Activated CD4-positive, alpha-beta memory T cell treated with anti-CD3 and anti-CD28 coated beads, Interleukin-2, amount 10 ng/mL, durations not matched to agents 7 days and 5 days (primary cell): ENCODE data around the gene SASH1. TPM values are rescaled to one million over a fixed set of nuclear protein-coding genes. Genes with fewer than 3 reads are reported as not detected.

Experiments used
- CTCF ChIA-PET: fragments of 350-600 bp; sonication (Branson Sonifier 250); formaldehyde crosslinking; loops from one replicate; lab custom pipeline; 2021; ENCODE audit warnings: antibody characterized with exemption, inconsistent platforms; lab: Charles Lee
- POLR2A ChIA-PET: fragments of 350-600 bp; sonication (Branson Sonifier 250); formaldehyde crosslinking; loops from one replicate; lab custom pipeline; 2021; ENCODE audit warnings: antibody characterized with exemption; lab: Charles Lee
- DNase-seq: peaks from one replicate; pipeline ENCODE4 v3.0.0-alpha.2; 2020
- H3K27ac Mint-ChIP-seq: one replicate; pipeline ENCODE4 v1.8.0; 2021; ENCODE audit warnings: mild to moderate bottlenecking, mixed read lengths
- H3K27me3 Mint-ChIP-seq: one replicate; pipeline ENCODE4 v1.8.0; 2021; ENCODE audit warnings: mixed read lengths
- H3K36me3 Mint-ChIP-seq: one replicate; pipeline ENCODE4 v1.8.0; 2021; ENCODE audit warnings: low read depth, mixed read lengths
- H3K4me1 Mint-ChIP-seq: one replicate; pipeline ENCODE4 v1.8.0; 2021; ENCODE audit warnings: mixed read lengths
- H3K4me3 Mint-ChIP-seq: one replicate; pipeline ENCODE4 v1.8.0; 2021; ENCODE audit warnings: mild to moderate bottlenecking, mixed read lengths
- H3K9me3 Mint-ChIP-seq: one replicate; pipeline ENCODE4 v1.8.0; 2021; ENCODE audit warnings: mixed read lengths
- total RNA-seq, 2 experiments: library from RNA; stranded (reverse); gene quantifications; one replicate each; pipeline ENCODE4 v1.2.3, GENCODE V29; 2021

SASH1 gene
- total RNA-seq, 2 experiments from 2014 or later, result 0.75 to 0.98 TPM

GRCh38 chr6:148526145-148526544 lies 183.5 kb downstream of the SASH1 start:
- CTCF ChIA-PET, result interaction anchor here (1.4 kb wide), 1 partner anchor 34 kb away, joined by 6 read pairs; no protein-coding TSS in a partner anchor
- no peaks in the 10 kb centered on the region for H3K9me3 Mint-ChIP-seq

GRCh38 chr6:148528292-148528691 lies 185.7 kb downstream of the SASH1 start:
- Mint-ChIP-seq H3K36me3 (no peaks in the 10 kb centered on the region), H3K27ac (no peak overlapping the region), H3K9me3 (no peaks in the 10 kb centered on the region), H3K4me3 (no peak overlapping the region), H3K4me1 (peaks cover 13% of the 10 kb centered on the region), H3K27me3 (no peaks in the 10 kb centered on the region)
- ChIA-PET CTCF (interaction anchor here (0.9 kb wide), 1 partner anchor 32 kb away, joined by 3 read pairs; no protein-coding TSS in a partner anchor), POLR2A (no interaction called here)
- DNase-seq, result no peak

More at GRCh38 chr6:148526145-148526544, 183.5 kb downstream of the SASH1 start:
- no peak overlapping the region for H3K27ac Mint-ChIP-seq
- no peak for DNase-seq
- no peaks in the 10 kb centered on the region for H3K27me3 Mint-ChIP-seq
- POLR2A ChIA-PET, result no interaction called here
- no peak overlapping the region for H3K4me3 Mint-ChIP-seq
- H3K4me1 Mint-ChIP-seq, result peaks cover 22% of the 10 kb centered on the region
- H3K36me3 Mint-ChIP-seq, result no peaks in the 10 kb centered on the region

- ChIA-PET POLR2A (no interaction called here), CTCF (no interaction called here)
Measured at GRCh38 chr6:148529010-148529409, 186.4 kb downstream of the SASH1 start.

GRCh38 chr6:148530394-148530953 lies 187.8 kb downstream of the SASH1 start:
- DNase-seq, result no peak
- H3K9me3 Mint-ChIP-seq, result no peaks in the 10 kb centered on the region
- H3K4me3 Mint-ChIP-seq, result no peak overlapping the region
- no peak overlapping the region for H3K27ac Mint-ChIP-seq
- H3K36me3 Mint-ChIP-seq, result no peaks in the 10 kb centered on the region
- POLR2A ChIA-PET, result no interaction called here
- CTCF ChIA-PET, result no interaction called here
- no peaks in the 10 kb centered on the region for H3K27me3 Mint-ChIP-seq
- H3K4me1 Mint-ChIP-seq, result peaks cover under 1% of the 10 kb centered on the region

More at GRCh38 chr6:148529010-148529409, 186.4 kb downstream of the SASH1 start:
- no peak for DNase-seq
- no peaks in the 10 kb centered on the region for H3K27me3 Mint-ChIP-seq
- H3K36me3 Mint-ChIP-seq, result no peaks in the 10 kb centered on the region
- no peak overlapping the region for H3K27ac Mint-ChIP-seq
- H3K4me1 Mint-ChIP-seq, result peaks cover 13% of the 10 kb centered on the region
- H3K9me3 Mint-ChIP-seq, result no peaks in the 10 kb centered on the region
- H3K4me3 Mint-ChIP-seq, result no peak overlapping the region

- Mint-ChIP-seq H3K9me3 (no peaks in the 10 kb centered on the region), H3K4me3 (no peak overlapping the region), H3K27me3 (no peaks in the 10 kb centered on the region), H3K27ac (no peak overlapping the region), H3K4me1 (no peaks in the 10 kb centered on the region), H3K36me3 (no peaks in the 10 kb centered on the region)
- no peak for DNase-seq
- CTCF ChIA-PET, result no interaction called here
- POLR2A ChIA-PET, result no interaction called here
Measured at GRCh38 chr6:148530976-148531375, 188.3 kb downstream of the SASH1 start.

- CTCF ChIA-PET, result no interaction called here
- H3K36me3 Mint-ChIP-seq, result no peaks in the 10 kb centered on the region
Measured at GRCh38 chr6:148532698-148533097, 190.1 kb downstream of the SASH1 start.

GRCh38 chr6:148533309-148534107 lies 190.9 kb downstream of the SASH1 start:
- no peaks in the 10 kb centered on the region for H3K36me3 Mint-ChIP-seq
- ChIA-PET POLR2A (no interaction called here), CTCF (no interaction called here)
- H3K4me3 Mint-ChIP-seq, result no peak overlapping the region
- H3K9me3 Mint-ChIP-seq, result no peaks in the 10 kb centered on the region
- DNase-seq, result no peak
- no peaks in the 10 kb centered on the region for H3K27me3 Mint-ChIP-seq
- no peaks in the 10 kb centered on the region for H3K4me1 Mint-ChIP-seq
- H3K27ac Mint-ChIP-seq, result no peak overlapping the region

More at GRCh38 chr6:148532698-148533097, 190.1 kb downstream of the SASH1 start:
- Mint-ChIP-seq H3K27me3 (no peaks in the 10 kb centered on the region), H3K4me3 (no peak overlapping the region), H3K27ac (no peak overlapping the region), H3K4me1 (no peaks in the 10 kb centered on the region), H3K9me3 (no peaks in the 10 kb centered on the region)
- no peak for DNase-seq
- POLR2A ChIA-PET, result no interaction called here

GRCh38 chr6:148534871-148535270 lies 192.2 kb downstream of the SASH1 start:
- H3K4me3 Mint-ChIP-seq, result no peak overlapping the region
- no peaks in the 10 kb centered on the region for H3K36me3 Mint-ChIP-seq
- H3K4me1 Mint-ChIP-seq, result no peaks in the 10 kb centered on the region
- no peak for DNase-seq
- H3K27me3 Mint-ChIP-seq, result no peaks in the 10 kb centered on the region
- ChIA-PET CTCF (no interaction called here), POLR2A (no interaction called here)
- H3K9me3 Mint-ChIP-seq, result no peaks in the 10 kb centered on the region
- H3K27ac Mint-ChIP-seq, result no peak overlapping the region

- no peaks in the 10 kb centered on the region for H3K4me1 Mint-ChIP-seq
- no peak overlapping the region for H3K27ac Mint-ChIP-seq
- CTCF ChIA-PET, result interaction anchor here (1.6 kb wide), 1 partner anchor 24 kb away, joined by 8 read pairs; no protein-coding TSS in a partner anchor
Measured at GRCh38 chr6:148535381-148535780, 192.7 kb downstream of the SASH1 start.

GRCh38 chr6:148535976-148536375 lies 193.3 kb downstream of the SASH1 start:
- H3K36me3 Mint-ChIP-seq, result no peaks in the 10 kb centered on the region
- CTCF ChIA-PET, result interaction anchor here (1.6 kb wide), 1 partner anchor 24 kb away, joined by 8 read pairs; no protein-coding TSS in a partner anchor
- H3K4me3 Mint-ChIP-seq, result no peak overlapping the region
- H3K27ac Mint-ChIP-seq, result no peak overlapping the region
- H3K4me1 Mint-ChIP-seq, result no peaks in the 10 kb centered on the region
- POLR2A ChIA-PET, result no interaction called here
- no peak for DNase-seq
- no peaks in the 10 kb centered on the region for H3K9me3 Mint-ChIP-seq
- no peaks in the 10 kb centered on the region for H3K27me3 Mint-ChIP-seq

More at GRCh38 chr6:148535381-148535780, 192.7 kb downstream of the SASH1 start:
- Mint-ChIP-seq H3K4me3 (no peak overlapping the region), H3K9me3 (no peaks in the 10 kb centered on the region), H3K27me3 (no peaks in the 10 kb centered on the region), H3K36me3 (no peaks in the 10 kb centered on the region)
- POLR2A ChIA-PET, result no interaction called here
- DNase-seq, result no peak

- H3K27me3 Mint-ChIP-seq, result no peaks in the 10 kb centered on the region
- H3K36me3 Mint-ChIP-seq, result no peaks in the 10 kb centered on the region
- H3K4me1 Mint-ChIP-seq, result no peaks in the 10 kb centered on the region
- no peak overlapping the region for H3K27ac Mint-ChIP-seq
- DNase-seq, result no peak
- H3K4me3 Mint-ChIP-seq, result no peak overlapping the region
- POLR2A ChIA-PET, result no interaction called here
- CTCF ChIA-PET, result no interaction called here
- no peaks in the 10 kb centered on the region for H3K9me3 Mint-ChIP-seq
Measured at GRCh38 chr6:148538261-148539190, 195.9 kb downstream of the SASH1 start.

GRCh38 chr6:148543540-148543939 lies 200.9 kb downstream of the SASH1 start:
- Mint-ChIP-seq H3K36me3 (no peaks in the 10 kb centered on the region), H3K9me3 (no peaks in the 10 kb centered on the region), H3K27me3 (no peaks in the 10 kb centered on the region), H3K4me1 (no peaks in the 10 kb centered on the region), H3K27ac (no peak overlapping the region), H3K4me3 (no peak overlapping the region)
- ChIA-PET POLR2A (no interaction called here), CTCF (no interaction called here)
- no peak for DNase-seq

- H3K27me3 Mint-ChIP-seq, result peaks cover 4% of the 10 kb centered on the region
- no peaks in the 10 kb centered on the region for H3K4me1 Mint-ChIP-seq
- DNase-seq, result no peak
- ChIA-PET POLR2A (no interaction called here), CTCF (no interaction called here)
- no peak overlapping the region for H3K27ac Mint-ChIP-seq
- H3K36me3 Mint-ChIP-seq, result no peaks in the 10 kb centered on the region
- H3K9me3 Mint-ChIP-seq, result no peaks in the 10 kb centered on the region
- H3K4me3 Mint-ChIP-seq, result no peak overlapping the region
Measured at GRCh38 chr6:148544421-148544820, 201.8 kb downstream of the SASH1 start.
